GM18511 (cell line): Measurements from ENCODE around the gene SCAPER.
A peak's percentile ranks its signal among the peaks of the same experiment; 100 is the strongest.

ENCODE experiments used
- ATAC-seq: cut with Tn5 transposase; IDR thresholded peaks from one replicate; pipeline ENCODE4 v1.9.1; 2021; ENCODE audit warnings: mild to moderate bottlenecking, moderate library complexity; ENCODE audit not compliant: unreplicated experiment

SCAPER gene

DNA sequence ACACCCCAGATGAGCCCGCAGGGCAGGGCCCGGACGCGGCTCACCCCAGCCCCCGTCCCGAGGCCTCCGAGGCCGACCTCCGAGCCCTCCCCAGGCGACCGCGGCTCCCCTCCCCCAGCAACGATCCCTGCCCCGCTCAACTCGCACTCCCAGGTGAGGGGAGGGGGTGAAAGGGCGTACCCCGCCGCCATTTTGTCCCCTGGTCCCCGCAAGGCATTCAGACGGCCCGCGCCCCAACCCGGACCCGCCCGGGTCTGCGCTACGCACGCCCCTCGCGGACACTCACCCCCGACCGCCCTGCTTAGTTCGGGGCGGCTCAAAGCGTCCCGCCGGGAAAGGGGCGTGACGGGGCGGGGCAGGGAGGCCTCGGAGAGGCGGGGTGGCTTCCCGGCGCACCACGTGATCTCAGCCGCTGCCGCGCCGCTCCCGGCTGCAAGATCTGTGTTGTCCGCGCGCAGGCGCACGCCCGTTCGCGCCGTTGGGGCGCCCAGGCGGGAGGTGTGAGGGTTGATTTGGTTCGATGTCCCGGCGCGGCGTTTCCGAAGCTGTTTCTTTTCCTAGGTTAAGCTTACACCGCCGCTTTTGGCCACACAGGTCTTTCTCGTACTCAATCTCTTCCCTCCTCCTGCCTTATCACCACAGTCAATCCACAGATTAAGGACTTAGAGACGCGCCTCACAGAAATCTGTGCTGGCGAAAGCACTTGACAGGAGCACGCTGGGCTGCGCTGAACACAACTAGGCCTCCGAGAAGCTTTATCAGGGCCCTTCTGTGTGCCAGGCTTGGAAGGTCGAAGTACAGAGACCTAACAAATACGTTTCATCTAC is at the start of gene SCAPER:
SCAPER (minus strand) TSS at position 328 of the 827 bp plus-strand sequence. CDS start 21,523 bp downstream, outside the sequence.
- peak; percentile 85 for ATAC-seq

- no peak for ATAC-seq
Observed at GRCh38 chr15:76954744-76955143, 49.6 kb upstream of the SCAPER start.

GRCh38 chr15:76953913-76954312 is 48.8 kb upstream of the SCAPER start:
- no peak for ATAC-seq

DNA sequence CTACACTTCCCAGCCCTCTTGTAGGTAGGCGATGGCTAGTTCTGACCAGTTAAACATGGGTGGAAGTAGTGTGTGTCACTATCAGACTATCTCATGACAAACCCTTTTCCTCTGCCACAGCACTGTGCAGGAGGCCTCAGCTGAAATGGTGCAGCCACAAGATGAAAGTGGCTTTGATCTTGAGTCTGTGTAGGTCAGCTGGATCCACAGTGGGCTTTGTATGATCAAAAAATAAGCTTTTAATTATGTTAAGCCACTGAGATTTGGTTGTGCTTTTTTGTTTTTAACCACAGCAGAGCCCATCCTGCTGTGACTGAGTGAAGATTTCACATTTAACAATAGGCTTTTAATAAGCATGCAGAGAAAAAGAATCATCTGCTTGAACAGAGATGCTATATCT is 46.1 kb upstream of the SCAPER start:
- no peak for ATAC-seq

GRCh38 chr15:76947454-76947853 is 42.3 kb upstream of the SCAPER start:
- no peak for ATAC-seq

DNA sequence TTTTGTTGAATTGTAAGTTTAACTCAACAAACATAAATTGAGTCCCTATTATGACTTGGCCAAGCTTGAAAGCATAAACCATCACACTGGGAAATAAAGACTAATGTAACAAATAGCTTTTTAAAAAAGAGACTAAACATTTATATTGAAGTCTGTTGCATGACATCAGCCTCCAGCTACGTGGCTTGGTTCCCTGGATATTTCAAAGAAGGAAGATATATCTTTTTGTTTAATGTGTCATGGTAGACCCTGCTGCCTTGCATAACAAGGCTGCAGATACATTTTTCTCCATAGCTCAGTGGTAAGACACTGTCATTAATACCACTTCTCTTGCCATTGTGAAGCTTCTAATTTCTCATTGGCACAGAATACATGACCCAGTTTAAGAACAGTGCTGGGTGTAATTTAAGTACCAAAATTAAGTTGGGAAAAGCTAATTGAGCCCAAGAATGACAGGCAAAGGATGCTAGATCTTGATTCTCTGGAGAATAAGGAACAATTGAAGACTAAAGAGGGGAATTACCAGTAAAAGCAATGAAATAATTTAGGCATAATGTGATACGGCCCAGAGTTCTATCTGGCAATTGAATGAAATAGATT is 40.5 kb upstream of the SCAPER start:
- ATAC-seq: no peak

DNA sequence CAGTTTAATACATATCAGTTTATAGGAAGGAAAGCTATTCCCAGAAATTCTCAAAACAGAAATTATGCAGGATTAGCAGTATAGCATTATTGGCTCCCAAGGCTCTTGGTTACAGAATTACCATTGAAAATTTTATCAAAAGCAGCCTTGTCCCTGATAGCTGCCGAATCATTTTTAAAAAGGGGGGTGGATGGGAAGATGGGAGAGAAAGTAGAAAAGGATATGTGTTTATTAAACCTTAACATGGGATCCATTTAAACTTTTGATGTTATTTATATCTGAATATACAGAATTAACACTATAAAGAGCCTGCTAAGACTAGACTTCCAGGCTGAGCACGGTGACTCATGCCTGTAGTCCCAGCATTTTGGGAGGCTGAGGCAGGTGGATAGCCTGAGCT is 37.2 kb upstream of the SCAPER start:
- ATAC-seq: no peak

DNA sequence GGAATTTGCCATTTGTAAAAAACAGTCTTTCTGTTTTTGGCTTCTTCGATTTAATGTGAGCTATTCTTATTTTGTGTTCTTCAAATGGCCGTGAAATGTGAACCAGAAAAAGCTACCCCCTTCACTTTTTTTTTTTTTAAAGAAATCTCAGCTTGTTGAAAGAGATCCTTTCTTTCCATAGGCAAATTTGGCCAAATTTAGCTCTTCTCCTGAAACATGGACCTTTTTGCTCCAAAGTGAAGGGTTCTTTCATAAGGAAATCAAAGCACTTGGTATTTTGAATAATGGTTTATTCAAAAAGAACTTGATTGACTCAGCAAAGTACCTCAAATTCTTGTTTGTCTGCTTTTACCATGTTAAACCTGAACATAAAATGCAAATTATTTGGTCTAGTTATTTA is 36.5 kb upstream of the SCAPER start:
- ATAC-seq: no peak

GRCh38 chr15:76939715-76940114 is 34.6 kb upstream of the SCAPER start:
- no peak for ATAC-seq

DNA sequence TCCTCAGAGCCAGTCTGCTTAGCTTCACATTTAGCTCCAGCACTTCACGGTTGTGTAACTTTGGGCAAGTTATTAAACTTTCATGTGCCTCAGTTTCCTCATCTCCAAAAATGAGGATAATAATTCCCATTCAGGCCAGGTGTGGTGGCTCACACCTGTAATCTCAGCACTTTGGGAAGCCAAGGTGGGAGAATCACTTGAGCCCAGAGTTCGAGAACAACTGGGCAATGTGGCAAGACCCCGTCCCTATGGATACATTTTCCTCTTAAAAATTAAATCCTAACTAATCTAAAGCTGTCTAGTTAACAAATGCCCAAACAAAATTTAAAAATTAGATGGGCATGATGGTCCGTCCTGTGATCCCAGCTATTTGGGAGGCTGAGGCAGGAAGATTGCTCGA is 33.6 kb upstream of the SCAPER start:
- no peak for ATAC-seq

DNA sequence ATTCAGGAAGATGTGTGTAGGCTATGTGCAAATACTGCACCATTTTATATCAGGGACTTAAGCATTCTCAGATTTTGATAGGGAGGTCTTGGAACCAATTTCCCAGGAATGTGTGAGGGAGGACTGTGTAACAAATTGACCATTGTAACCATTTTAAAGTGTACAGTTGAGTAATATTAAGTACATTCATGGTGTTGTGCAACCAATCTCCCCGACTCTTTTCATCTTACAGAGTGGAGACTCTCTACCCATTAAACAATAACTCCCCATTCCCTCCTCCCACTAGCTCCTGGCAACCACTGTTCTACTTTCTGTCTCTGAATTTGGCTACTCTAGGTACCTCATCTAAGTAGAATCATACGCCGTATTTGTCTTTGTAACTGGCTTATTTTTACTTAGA is 31.5 kb upstream of the SCAPER start:
- ATAC-seq: no peak

DNA sequence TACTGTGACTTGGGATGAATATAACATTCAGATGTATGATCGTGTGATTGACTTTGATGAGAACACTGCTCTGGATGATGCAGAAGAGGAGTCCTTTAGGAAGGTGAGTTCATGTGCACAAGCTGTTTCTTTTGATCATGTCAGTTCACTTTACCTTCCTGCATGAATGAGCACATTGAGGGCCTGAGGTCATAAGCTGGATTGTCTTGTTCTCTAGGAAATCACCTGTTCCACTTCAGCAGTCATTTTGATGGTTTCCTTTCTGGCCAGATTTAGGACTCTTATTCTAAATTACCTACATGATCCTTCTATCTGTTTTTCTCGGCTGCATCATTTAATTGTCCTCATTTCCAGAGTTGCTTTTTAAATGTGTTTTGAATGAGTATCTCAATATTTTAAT is 30.5 kb upstream of the SCAPER start:
- no peak for ATAC-seq

- ATAC-seq: peak; percentile 19
Observed at GRCh38 chr15:76932135-76932966, 27.2 kb upstream of the SCAPER start.

DNA sequence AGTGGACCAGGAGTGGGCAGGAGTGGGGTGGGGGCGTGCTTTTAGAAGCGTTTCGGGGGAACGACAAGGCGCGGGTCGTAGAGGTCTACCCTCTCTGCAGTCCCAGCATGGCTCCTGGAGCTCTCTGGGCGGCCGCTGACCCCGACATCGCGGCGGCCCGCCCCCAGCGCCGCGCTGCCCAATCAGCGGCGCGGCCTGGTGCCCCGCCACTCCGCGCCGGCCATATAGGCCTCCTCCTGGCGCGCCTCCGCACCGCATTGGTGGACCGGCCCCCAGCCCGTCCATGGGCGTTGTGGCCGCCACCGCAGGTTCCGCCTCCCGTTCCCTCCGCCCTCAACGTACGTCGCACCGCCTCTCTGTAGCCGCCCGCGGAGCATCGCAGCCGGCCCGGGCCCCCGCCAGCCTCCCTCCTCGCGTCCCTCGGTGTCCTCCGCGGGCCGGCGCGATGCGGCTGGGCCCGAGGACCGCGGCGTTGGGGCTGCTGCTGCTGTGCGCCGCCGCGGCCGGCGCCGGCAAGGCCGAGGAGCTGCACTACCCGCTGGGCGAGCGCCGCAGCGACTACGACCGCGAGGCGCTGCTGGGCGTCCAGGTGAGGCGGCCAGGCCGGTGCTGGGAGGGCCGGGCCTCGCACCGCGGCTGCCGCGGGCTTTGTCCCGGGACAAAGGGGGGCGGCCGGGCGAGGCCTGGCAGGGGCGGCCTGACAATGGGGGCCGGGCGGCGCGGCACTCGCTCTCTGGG is 26.4 kb upstream of the SCAPER start, which contains the start of gene RCN2:
RCN2 (plus strand) TSS at position 353 of the 738 bp plus-strand sequence; CDS start at position 446, 93 bp downstream.
- peak; percentile 98 for ATAC-seq

DNA sequence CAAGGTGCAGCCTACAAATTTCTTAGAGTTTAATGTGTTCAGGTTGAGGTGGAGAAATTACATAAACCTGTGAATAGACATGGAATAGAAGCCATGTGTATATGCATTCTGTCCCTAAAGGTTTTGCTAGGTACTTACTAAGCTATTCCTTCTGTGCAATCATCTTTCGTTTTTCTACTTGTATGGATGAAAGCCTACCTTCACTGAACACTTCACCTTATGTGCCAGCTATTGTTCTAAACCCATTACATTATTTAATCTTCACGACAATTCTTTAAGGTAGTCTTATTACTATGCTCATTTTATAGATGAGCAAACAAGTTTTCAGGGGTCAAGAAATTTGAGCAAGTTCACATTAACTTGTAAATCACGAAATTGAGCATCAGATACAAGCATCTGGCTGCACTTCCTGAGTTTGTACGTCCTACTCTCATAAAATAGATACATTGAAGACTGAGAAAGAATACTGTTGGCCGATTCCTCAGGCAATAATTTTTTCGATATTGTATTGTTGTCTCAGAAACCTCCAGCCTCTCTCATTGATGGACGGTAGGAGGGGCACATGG is 25.8 kb upstream of the SCAPER start:
- ATAC-seq: no peak

DNA sequence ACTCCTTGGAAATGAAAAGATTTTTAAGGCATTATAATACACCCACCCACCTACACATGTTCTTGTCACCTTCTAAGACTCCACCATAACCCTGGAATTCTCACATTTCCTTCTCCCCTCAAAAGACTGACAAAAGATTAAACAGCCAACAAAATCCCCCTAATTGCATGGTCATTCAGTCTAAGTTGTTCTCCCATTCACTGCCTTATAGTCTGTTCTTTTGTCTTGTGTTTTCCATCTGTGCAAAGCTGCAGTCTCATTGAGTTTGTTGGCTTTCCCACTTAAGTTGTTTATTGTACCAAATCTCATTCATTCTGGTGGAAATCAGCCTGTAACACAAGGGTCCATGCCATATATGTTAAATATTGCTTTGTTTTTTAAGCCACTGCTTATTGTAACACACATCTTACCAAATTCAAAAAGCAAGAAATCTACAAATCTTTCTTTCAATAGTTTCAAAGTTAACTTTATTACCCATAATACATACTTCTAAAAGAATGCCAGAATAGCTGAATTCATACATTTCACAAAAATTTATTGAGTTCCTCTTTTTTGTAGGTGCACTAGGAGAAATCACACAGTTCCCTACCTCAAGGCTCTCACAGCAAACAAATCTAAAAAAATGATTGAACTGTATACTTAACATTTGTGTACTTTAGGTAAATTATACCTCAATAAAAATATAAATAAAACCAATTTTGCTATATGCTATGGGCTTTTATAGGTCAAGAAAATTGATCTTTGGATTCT is 24.0 kb upstream of the SCAPER start:
- ATAC-seq: no peak

- no peak for ATAC-seq
Observed at GRCh38 chr15:76928201-76928600, 23.1 kb upstream of the SCAPER start.

- ATAC-seq: no peak
Observed at GRCh38 chr15:76916369-76916768, 11.2 kb upstream of the SCAPER start.

DNA sequence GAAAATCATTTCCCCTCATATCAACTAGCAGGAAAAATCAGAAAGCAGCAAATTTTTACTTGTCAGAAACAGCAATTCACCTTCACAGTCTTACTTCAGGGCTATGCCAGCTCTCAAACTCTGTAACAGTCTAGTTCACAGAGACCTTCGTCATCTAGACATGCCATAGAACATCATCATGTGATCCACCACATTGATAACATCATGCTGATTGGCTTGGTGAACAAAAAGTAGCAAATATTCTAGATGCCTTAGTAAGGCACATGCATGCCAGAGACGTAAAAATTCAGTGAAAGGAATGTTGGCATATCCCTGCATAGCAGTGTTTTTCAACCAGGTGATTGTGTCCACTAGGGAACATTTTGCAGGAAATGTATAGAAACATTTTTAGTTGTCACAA is 8.6 kb upstream of the SCAPER start:
- no peak for ATAC-seq

DNA sequence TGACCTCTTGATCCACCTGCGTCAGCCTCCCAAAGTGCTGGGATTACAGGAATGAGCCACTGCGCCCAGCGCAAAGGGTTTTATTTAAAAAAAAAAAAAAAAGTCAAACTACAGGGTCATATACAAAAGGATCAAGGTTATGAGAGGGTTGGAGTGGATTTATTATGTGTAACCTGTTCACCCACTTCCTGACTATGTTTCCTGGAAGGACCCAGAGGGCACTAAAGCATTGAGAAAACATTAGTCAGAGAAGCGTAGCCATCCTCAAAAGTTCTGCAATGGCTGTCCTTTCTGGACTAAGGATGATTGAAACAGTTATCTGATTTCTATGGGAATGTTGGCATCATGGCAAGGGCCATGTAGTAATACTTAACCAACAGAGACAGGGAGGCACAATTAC is 7.3 kb upstream of the SCAPER start:
- ATAC-seq: no peak
